BE2C (cell line): Measurements from ENCODE around the gene USP54. TPM values are rescaled to one million over a fixed set of nuclear protein-coding genes. Genes with fewer than 3 reads are reported as not detected.

Experiments
- DNase-seq: peaks from one replicate; pipeline ENCODE4 v3.0.0-alpha.2; 2020
- H3K27me3 ChIP-seq: fragments of 250-450 bp; sonication (Bioruptor Pico); 2 replicates; pipeline ENCODE4 v1.5.1; 2020; ENCODE audit warnings: mild to moderate bottlenecking
- H3K36me3 ChIP-seq: fragments of 250-450 bp; sonication (Bioruptor Pico); 2 replicates; pipeline ENCODE4 v1.5.1; 2020; ENCODE audit warnings: mild to moderate bottlenecking
- H3K4me1 ChIP-seq: fragments of 250-450 bp; sonication (Bioruptor Pico); 2 replicates; pipeline ENCODE4 v1.5.1; 2020
- H3K4me3 ChIP-seq: 2 replicates; pipeline ENCODE4 v1.5.1; 2011; ENCODE audit warnings: low read depth, low read length
- H3K9me3 ChIP-seq: fragments of 250-450 bp; sonication (Bioruptor Pico); 2 replicates; pipeline ENCODE4 v1.5.1; 2020
- polyA plus RNA-seq: library from polyadenylated mRNA; unstranded; fragments of >200 nt; gene quantifications from one replicate; pipeline ENCODE4 v1.2.1, GENCODE V29; 2012; ENCODE audit warnings: low read depth, missing spikeins; ENCODE audit not compliant: insufficient read length, insufficient read depth
- TF ChIP-seq, protein P1 (sequence below): IDR thresholded peaks from 2 replicates; pipeline ENCODE4 v1.5.1; 2012; ENCODE audit warnings: mild to moderate bottlenecking, low read depth, low read length

Gene USP54, protein sequence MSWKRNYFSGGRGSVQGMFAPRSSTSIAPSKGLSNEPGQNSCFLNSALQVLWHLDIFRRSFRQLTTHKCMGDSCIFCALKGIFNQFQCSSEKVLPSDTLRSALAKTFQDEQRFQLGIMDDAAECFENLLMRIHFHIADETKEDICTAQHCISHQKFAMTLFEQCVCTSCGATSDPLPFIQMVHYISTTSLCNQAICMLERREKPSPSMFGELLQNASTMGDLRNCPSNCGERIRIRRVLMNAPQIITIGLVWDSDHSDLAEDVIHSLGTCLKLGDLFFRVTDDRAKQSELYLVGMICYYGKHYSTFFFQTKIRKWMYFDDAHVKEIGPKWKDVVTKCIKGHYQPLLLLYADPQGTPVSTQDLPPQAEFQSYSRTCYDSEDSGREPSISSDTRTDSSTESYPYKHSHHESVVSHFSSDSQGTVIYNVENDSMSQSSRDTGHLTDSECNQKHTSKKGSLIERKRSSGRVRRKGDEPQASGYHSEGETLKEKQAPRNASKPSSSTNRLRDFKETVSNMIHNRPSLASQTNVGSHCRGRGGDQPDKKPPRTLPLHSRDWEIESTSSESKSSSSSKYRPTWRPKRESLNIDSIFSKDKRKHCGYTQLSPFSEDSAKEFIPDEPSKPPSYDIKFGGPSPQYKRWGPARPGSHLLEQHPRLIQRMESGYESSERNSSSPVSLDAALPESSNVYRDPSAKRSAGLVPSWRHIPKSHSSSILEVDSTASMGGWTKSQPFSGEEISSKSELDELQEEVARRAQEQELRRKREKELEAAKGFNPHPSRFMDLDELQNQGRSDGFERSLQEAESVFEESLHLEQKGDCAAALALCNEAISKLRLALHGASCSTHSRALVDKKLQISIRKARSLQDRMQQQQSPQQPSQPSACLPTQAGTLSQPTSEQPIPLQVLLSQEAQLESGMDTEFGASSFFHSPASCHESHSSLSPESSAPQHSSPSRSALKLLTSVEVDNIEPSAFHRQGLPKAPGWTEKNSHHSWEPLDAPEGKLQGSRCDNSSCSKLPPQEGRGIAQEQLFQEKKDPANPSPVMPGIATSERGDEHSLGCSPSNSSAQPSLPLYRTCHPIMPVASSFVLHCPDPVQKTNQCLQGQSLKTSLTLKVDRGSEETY (N-terminal part only)
- 11.6 TPM for polyA plus RNA-seq

DNA sequence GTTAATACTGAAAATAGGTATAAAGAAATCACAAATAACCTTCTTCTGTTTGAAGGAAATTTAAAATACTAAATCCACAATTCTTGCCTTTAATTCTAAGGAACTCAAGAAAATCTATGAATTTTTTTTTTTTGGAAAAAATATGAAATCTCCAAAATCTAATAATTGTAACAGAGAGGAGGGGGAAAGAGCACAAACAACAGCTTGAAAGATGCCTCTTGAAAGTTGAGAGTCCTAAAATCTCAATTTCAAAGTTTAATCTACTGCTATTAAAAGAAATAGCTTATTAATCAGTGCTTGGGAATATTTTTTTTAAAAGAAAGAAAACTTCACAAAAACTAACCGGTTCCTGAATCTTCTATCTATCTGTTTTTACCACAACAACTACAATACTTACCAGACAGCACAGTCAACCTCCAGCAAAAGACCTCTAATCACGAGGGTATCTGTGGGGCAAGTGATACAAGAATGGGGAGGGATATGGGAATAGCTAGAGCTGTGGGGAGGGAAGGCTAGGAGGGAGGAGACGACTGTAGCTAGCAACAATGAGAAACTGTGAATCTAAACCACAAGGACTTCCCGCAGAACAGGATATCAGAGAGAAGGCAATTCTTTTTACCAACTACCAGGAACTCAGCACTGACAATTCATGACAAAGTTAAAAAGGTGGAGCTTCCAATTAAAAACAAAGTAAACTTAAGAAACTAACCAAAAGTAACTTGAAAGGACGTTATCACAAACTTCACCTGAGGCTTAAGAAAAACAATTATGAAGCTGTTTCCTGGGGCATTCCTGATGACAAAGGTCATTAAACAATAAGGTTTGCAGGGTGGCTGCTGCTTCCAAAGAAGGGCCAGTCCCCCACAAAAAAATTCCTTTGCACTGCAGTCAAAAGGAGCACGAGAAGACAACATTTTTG is at the start of gene USP54:
Gene USP54 (minus strand): TSS at position 462 of the 919 bp plus-strand sequence. CDS start 15,684 bp downstream, outside the sequence.
- H3K9me3 ChIP-seq, result no peaks in the 10 kb centered on the region
- H3K36me3 ChIP-seq, result no peaks in the 10 kb centered on the region
- TF ChIP-seq, protein P1, sequence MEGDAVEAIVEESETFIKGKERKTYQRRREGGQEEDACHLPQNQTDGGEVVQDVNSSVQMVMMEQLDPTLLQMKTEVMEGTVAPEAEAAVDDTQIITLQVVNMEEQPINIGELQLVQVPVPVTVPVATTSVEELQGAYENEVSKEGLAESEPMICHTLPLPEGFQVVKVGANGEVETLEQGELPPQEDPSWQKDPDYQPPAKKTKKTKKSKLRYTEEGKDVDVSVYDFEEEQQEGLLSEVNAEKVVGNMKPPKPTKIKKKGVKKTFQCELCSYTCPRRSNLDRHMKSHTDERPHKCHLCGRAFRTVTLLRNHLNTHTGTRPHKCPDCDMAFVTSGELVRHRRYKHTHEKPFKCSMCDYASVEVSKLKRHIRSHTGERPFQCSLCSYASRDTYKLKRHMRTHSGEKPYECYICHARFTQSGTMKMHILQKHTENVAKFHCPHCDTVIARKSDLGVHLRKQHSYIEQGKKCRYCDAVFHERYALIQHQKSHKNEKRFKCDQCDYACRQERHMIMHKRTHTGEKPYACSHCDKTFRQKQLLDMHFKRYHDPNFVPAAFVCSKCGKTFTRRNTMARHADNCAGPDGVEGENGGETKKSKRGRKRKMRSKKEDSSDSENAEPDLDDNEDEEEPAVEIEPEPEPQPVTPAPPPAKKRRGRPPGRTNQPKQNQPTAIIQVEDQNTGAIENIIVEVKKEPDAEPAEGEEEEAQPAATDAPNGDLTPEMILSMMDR, result no peak
- peaks cover 5% of the 10 kb centered on the region; the same call in 1 of the 2 replicates for H3K4me1 ChIP-seq
- H3K4me3 ChIP-seq, result no peak within 1 kb of the TSS
- H3K27me3 ChIP-seq, result no peaks in the 10 kb centered on the region
- DNase-seq, result no peak

DNA sequence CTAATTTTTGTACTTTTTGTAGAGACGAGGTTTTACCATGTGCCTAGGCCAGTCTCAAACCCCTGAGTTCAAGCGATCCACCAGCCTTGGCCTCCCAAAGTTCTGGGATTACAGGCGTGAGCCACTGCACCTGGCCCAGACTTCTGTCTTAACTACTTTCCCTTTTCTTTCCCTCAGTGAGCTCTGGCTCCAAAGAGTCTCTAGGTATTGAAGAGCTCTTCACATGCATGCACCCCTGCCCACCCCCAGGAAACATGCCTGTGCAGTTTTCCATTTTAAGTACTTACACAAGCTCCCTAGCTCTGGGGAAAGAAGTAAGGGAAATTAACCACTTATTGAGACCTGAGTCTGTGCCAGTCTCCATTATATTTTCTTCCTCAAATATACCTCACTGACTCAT is 48.1 kb upstream of the USP54 start:
- TF ChIP-seq, protein P1, result no peak
- H3K4me3 ChIP-seq, result no peak overlapping the region
- no peak for DNase-seq
- H3K4me1 ChIP-seq, result no peaks in the 10 kb centered on the region
- no peaks in the 10 kb centered on the region for H3K9me3 ChIP-seq
- no peaks in the 10 kb centered on the region for H3K27me3 ChIP-seq
- H3K36me3 ChIP-seq, result no peaks in the 10 kb centered on the region

DNA sequence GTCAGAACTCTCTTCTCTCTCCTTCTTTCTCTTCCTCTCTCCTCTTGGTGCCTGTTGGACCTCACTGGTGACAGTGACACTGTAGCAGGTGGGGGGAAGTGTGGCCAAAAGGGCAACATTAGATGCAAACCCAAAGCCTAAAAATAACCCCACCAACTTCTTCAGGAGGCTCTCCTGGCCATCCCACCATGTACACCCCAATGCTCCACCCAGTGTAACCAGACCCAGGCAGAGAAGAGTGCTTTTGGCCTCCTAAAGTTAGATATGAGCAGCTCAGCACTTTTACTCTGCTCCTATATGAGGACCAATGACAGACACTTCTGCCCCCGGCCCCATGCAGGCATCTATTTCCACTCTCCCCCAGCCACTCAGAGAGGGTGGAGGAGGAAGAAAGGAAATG is 44.6 kb upstream of the USP54 start:
- no peak for DNase-seq
- Histone ChIP-seq H3K4me3 (no peak overlapping the region), H3K9me3 (no peaks in the 10 kb centered on the region), H3K36me3 (no peaks in the 10 kb centered on the region), H3K4me1 (no peaks in the 10 kb centered on the region), H3K27me3 (no peaks in the 10 kb centered on the region)
- TF ChIP-seq, protein P1, result no peak

DNA sequence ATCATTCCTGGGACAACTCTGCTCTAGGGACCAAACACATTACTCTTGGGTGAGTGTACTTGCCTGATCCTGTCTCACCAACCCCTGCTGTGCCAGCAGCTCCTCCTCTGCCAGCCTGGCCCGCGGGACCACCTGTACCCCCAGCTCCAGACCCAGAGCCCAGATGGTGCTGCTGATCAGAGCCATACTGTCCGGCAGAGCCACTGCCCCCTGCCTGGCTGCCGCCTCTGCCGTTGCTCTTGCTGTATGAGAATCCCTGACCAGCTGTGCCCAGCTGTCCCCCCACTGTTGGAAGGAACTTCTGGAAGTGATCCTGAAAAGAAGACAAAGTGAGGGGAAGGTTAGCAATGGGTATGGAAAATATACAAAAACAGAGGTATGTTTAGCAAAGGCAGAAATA is 43.3 kb upstream of the USP54 start:
- Histone ChIP-seq H3K9me3 (no peaks in the 10 kb centered on the region), H3K27me3 (no peaks in the 10 kb centered on the region), H3K4me1 (no peaks in the 10 kb centered on the region), H3K4me3 (no peak overlapping the region), H3K36me3 (no peaks in the 10 kb centered on the region)
- no peak for DNase-seq
- TF ChIP-seq, protein P1, result no peak

DNA sequence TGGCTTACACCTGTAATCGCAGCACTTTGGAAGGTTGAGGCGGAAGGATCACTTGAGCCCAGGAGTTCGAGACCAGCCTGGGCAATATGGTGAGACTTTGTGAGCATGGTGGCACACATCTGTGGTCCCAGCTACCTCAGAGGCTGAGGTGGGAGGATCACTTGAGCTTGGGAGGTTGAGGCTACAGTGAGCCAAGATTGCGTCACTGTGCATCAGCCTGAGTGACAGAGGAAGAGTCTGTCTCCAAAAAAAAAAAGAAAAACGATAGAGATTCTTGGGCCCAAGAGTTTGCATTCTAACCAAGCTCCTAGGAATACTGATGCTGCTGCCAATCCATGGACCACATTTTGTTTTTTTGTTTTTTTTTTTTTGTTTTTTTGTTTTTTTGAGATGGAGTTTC is 38.0 kb upstream of the USP54 start:
- DNase-seq, result no peak
- Histone ChIP-seq H3K9me3 (no peaks in the 10 kb centered on the region), H3K4me3 (no peak overlapping the region), H3K4me1 (no peaks in the 10 kb centered on the region), H3K36me3 (no peaks in the 10 kb centered on the region), H3K27me3 (no peaks in the 10 kb centered on the region)
- TF ChIP-seq, protein P1, result no peak
